Non-pigmented ciliary epithelial cell (primary cell): ENCODE results near the gene TPRN.

ENCODE experiments used
- DNase-seq: peaks from one replicate; pipeline ENCODE4 v3.0.0-alpha.2; 2010; ENCODE audit warnings: low read depth

The TPRN gene

DNA sequence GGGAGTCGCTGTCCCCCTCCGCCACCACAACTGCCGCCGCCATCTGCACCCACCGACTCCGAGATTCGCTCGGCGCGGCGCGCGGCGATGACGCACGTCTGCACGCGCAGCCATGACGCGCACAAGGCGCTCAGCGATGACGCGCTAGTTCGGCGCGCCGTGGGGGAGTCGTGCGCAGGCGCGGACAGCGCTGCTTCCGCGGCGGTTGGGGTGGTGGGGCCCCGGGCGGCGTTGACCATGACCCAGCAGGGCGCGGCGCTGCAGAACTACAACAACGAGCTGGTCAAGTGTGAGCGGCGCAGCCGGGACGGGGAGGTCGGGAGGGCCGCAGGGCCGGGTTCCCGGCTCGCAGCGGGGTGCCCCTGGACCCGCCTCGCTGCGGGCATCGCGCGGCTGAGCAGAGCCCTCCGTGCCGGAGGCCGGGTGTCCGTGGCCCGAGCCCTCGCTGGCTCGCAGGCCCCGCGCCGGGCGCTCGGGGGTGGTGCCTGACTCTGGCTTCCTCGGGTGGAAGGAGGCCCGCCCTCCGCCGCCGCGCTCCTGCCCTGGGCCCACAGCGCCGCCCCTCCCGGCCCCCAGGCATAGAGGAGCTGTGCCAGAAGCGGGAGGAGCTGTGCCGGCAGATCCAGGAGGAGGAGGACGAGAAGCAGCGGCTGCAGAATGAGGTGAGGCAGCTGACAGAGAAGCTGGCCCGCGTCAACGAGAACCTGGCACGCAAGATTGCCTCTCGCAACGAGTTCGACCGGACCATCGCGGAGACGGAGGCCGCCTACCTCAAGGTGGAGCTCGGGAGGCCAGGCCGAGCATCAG, 11.8 kb downstream of the TPRN start, which contains the start of the genes ANAPC2 and SSNA1:
Gene ANAPC2 (minus strand): TSS at position 71 of the 807 bp plus-strand sequence. CDS start 28 bp downstream, at position 43.
Gene SSNA1 (plus strand): TSS at position 187 of the 807 bp plus-strand sequence. CDS start 51 bp downstream, at position 238.
- DNase-seq = peak; percentile 63

- DNase-seq = no peak
Measured at GRCh38 chr9:137188086-137188489, 12.5 kb downstream of the TPRN start.

DNA sequence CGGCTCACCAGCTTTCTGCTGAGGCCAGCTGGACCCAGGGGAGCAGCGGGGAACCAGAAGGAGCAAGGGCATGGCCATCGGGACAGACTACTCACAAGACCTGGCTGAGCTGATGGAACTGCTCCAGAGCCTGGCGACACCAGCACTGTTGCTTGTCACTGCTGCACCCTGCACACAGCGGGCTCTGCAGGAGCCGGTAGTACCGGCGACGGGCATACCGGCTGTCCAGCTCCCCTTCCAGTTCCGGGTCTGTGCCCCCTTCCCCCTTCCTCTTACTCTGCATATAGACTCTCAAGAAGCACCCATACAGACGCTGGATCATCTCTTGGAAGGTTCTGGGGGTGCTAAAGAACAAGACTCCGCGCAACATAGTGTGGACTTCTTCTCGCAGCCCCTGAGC, 13.2 kb downstream of the TPRN start:
- no peak for DNase-seq

- DNase-seq = no peak
Measured at GRCh38 chr9:137186385-137186784, 14.2 kb downstream of the TPRN start.

DNA sequence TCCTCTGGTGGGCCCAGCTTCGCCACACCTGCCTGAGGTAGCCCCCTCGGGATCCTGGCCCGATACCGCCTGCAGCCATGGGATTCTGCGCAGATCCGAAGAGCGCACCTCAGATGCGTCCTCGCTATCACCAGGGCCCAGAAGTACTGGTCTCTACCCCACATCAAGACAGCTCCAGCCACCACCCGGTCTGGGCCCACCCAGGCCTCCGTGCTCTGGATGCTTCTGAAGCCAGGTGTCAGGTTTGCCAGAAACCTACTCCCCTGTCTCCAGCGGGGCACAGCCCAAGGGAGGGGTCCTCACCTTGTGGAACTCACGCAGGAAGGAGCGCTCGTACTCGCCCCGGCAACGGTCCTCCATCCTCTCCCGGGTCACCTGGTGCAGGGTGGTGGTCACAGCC, 14.6 kb downstream of the TPRN start:
- DNase-seq = no peak

- DNase-seq = no peak
Measured at GRCh38 chr9:137184881-137185660, 15.5 kb downstream of the TPRN start.

GRCh38 chr9:137183980-137184595, 16.5 kb downstream of the TPRN start:
- no peak for DNase-seq

GRCh38 chr9:137182836-137183235, 17.7 kb downstream of the TPRN start:
- DNase-seq = no peak

DNA sequence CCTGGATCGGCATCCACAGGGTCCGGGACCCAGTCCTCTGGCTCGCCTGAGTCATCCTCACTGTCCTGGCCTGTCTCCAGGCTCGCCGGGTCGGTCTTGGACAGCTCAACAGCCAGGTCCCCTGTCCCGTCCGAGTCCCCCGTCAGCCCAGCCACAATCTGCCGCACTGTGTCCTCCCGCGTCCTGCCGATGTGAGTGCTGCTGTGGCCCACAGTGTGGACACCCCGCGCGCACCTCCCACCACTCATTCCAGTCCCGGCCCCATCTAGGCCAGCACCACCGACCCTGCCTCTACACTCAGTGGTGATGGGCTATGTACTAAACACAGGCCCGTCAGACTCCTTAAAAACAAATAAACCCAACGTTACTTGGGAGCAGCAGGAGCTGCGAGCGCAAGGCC, 18.9 kb downstream of the TPRN start:
- DNase-seq = no peak

- no peak for DNase-seq
Measured at GRCh38 chr9:137180491-137180890, 20.1 kb downstream of the TPRN start.

- no peak for DNase-seq
Measured at GRCh38 chr9:137179761-137180160, 20.8 kb downstream of the TPRN start.

DNA sequence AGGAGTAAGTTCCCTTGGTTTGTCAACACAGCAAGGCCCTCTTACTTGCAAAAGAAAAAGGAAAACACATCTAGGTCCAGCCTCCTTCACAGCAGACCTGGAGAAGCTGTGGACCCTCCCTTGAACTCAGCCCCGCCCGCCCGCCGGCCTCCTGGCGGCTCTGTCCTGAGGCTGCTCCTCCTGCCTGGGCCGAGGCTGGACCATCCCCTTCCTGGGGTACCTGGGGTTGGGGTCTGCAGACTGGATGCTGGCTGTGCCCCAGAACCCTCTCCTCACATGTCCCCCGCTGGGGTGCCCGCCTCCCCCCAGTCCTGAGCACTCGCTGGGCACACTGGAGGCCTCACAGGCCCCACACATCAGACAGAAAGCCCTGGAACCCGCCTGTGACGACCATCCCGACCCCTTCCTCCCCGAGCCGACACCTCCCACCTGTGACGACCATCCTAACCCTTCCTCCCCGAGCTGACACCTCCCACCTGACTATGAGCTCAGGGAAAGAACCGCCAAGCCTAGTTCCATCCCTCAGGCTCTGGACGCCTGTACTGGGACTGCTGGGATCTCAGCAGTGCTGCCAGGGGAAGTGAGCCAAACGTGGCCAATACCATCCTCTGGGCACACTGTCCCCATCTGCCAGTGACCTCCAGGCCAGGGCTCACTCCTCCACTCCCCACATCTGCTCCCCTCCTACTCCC, 21.5 kb downstream of the TPRN start:
- DNase-seq = no peak

DNA sequence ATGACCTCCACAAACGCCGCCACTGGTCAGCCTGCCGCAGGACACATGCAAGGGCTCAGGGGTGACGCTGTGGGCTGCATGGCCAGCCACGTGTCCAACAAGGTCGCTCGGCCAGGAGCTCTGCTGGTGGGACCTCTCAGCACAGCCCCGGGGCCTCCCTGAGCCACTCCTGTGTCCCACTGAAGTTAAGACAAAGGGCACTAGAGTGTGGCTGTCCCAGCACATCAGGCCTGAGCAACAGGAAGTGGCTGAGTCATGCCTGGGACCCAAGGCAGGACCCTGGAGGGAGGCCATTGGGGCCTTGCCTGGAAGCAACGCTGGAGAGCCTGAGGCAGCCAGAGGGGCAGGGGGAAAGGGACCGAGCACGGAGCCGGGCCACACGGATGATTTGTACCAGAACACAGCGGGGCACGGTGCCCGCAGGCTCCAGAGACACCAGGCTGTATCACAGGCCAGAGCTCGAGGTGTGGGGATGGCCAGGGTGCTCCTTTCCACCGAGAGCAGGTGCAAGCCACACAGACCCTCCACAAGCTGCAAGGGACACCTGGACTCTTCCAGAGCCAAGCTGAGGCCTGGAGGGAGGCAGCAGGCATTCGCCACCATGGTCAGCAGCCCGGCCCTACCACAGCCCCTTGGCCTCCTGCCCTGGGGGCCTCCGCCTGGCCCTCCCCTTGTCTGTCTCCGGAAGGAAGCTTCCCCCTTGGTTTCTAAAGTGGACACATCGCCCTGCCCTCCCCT, 22.2 kb downstream of the TPRN start:
- DNase-seq = no peak

DNA sequence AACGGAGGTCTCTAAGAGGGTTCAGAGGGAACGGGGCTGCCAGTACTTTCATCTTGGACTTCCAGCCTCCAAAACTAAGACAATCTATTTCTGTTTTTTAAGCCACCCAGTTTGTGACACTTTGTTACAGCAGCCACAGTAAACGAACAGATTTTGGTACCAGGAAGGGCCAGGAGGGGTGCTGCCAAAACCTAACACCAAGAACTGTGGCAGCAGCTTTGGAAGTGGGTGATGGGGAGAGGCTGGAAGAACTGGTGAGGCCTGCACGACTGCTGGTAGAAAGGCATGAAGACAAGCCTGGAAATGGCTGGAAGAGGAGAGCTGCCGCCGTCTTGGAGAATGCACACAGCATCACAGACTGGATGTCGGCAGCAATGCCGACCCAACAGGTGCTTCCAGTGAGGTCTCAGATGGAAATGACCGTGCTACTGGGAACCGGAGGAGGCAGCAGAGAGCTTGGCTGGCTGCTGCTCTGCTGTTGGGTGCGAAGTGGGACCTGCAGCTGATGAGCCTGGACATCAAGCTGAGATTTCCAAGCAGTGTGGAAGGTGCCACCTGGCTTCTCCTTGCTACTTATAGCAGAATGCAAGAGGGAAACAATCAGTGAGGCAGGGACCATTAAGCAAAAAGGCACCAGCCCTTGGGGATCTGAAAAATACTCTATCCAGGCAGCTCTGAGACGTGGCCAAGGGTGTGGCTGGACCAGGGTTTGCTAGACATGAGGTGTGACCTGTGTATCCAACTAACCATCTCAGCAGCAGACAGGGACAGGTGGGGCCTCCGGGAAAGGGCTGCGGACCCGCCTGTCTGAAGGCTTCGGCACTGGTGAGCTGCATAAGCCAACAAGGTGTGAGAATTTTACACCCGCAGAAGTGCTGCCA, 24.0 kb downstream of the TPRN start:
- no peak for DNase-seq

GRCh38 chr9:137175345-137175961, 25.1 kb downstream of the TPRN start:
- DNase-seq = no peak

DNA sequence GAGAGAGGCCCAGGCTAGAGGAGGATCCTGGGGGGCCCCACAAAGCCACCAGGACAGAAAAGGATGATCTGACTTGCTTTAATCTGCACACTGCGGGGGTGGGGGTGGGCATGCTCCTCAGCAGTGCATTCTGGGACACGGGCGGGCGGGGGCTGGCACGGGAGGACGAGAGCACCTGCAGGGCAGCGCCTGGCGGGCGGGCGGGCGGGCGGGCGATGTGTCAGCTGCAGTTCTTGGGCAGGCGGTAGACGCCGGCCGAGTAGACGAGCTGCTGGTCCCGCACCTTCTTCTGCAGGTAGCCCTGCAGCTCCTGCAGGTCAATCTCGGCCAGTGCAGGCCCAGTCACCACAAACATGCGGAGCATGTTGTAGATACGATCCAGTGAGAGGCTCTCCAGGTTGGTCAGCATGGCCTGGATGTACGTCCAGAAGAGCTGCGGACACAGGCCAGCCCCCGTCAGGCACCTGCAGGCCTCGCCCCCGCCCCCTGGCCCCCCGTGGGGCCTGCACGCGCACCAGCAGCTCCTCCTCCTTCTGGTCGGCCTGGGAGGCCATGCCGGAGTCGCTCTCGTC, 25.7 kb downstream of the TPRN start:
- no peak for DNase-seq

GRCh38 chr9:137173796-137174664, 26.5 kb downstream of the TPRN start:
- DNase-seq = no peak
